CD4-positive, alpha-beta T cell treated with Interferon gamma for 1 hour (primary cell): ENCODE data around the gene ATN1.

Experiments used
- DNase-seq: peaks from one replicate; pipeline ENCODE4 v3.0.0-alpha.2; 2020

Gene ATN1

DNA sequence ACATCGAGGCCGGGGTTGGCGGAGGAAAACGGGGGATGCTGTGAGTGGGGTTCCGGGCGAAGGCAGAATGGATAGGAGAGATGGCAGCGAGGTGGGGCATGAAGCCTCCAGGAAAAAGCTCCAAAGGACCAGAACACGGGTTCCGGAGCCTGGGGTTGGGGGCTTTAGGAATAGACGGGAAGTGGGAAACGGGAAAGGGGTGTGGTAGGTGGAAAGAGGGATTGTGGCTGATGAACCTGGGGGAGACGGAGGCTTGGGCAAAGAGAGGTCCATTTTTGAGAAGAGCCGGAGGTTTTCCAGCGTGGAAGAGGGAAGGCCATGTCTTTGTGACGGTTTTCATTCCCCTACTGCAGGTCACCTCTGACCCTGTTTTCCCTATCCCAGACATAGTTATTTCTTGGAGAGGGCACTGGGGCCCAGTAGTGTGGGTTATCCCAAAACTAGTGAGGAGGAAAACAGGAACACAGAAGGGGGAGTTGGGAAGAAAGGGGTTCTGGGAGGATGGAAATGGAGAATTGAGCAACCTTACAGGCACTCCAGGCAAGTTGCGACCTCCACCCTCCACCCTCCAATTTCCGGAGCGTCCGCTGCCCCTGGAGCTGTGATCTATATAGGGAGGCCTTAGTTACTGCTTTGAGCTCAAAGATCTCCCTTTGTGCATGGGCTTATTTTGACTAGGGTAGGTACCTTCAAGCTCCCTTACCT, 1.1 kb downstream of the ATN1 start:
- no peak for DNase-seq

DNA sequence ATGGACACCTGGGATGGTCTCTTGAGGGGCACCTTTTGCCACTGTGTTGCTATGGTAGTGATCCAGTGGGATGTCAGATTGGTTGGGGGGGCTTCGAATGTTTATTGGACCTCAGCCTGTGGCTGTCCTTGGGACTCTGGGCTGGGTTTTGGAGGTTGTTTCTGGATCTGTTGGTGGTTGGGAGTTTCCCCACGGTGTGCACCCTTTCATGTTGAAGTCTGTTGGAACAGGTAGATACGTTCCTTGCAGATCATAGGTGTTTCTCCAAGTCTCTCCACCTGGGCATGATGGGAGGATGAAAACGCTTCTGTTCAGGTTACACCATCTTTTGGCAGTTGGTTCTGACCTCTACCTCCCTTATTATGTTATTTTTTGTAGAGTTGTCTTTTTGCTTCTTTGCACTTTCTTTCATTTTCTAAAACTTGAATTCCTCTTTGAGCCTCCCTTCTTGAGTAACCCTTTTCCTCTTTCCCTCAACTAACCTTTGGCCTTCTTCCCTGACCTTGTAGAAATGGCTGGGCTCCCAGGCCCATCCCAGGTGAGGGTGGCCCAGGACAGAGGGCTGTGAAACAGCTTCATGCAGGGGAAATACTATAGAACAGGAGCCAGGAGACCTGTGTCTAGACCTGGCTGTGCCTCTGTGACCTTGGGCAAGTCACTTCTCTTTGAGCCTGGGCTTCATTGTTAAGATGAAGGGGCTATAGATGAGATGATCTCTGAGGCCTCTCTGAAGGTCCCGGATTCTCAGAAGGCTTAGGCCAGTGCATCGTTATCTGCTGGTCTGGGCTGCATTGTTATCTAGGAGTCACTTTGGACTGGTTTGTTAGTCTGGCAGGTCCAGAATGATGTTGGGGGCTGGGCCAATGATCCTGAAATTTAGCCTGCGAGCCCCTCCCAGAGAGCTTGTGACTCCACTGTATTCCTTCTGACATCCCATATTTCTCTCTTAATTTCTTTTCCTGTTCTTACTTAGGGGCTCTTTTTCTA, 2.0 kb downstream of the ATN1 start:
- DNase-seq = no peak

DNA sequence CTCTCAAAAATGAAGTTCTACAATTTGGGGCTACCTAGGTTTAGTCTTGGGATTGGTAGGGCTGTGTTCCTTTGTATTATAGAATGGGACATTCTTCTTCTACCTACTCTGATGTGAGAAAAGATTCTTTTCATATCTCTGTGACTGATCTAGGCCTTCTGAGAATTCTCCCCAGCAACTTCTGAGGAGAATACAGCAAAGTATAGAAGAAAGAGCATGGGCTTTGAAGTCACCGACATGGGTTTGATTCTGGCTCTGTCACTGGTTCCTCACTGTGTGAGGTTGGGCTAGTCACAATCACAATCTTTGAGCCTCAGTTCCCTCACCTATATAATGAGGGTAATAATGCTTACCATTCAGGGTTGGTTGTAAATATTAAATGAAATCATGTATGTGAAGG, 5.0 kb downstream of the ATN1 start:
- DNase-seq = no peak

DNA sequence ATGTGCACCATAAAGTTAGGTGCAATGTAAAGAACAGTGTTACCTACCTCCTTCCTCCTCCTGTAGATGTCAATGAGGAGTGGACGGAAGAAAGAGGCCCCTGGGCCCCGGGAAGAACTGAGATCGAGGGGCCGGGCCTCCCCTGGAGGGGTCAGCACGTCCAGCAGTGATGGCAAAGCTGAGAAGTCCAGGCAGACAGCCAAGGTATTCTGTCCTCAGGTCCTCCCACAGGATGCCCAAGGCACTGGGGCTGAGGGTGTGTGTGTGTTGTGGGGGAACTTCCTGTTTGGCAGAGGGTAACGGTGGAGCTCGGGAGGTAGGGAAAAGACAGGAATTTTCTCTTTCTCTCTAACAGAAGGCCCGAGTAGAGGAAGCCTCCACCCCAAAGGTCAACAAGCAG, 6.4 kb downstream of the ATN1 start:
- DNase-seq = no peak

DNA sequence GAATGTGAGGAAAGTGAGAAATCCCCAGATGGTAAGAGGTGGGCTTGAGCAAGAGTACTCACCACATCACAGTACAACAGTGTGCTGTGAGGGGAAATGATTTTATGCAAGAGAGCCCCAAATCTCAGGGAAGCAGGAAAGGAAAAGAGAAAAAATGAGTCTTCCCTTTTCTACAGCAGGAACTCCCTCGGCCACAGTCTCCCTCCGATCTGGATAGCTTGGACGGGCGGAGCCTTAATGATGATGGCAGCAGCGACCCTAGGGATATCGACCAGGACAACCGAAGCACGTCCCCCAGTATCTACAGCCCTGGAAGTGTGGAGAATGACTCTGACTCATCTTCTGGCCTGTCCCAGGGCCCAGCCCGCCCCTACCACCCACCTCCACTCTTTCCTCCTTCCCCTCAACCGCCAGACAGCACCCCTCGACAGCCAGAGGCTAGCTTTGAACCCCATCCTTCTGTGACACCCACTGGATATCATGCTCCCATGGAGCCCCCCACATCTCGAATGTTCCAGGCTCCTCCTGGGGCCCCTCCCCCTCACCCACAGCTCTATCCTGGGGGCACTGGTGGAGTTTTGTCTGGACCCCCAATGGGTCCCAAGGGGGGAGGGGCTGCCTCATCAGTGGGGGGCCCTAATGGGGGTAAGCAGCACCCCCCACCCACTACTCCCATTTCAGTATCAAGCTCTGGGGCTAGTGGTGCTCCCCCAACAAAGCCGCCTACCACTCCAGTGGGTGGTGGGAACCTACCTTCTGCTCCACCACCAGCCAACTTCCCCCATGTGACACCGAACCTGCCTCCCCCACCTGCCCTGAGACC, 7.8 kb downstream of the ATN1 start:
- DNase-seq = no peak

DNA sequence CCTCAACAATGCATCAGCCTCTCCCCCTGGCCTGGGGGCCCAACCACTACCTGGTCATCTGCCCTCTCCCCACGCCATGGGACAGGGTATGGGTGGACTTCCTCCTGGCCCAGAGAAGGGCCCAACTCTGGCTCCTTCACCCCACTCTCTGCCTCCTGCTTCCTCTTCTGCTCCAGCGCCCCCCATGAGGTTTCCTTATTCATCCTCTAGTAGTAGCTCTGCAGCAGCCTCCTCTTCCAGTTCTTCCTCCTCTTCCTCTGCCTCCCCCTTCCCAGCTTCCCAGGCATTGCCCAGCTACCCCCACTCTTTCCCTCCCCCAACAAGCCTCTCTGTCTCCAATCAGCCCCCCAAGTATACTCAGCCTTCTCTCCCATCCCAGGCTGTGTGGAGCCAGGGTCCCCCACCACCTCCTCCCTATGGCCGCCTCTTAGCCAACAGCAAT, 8.5 kb downstream of the ATN1 start:
- DNase-seq = no peak

DNA sequence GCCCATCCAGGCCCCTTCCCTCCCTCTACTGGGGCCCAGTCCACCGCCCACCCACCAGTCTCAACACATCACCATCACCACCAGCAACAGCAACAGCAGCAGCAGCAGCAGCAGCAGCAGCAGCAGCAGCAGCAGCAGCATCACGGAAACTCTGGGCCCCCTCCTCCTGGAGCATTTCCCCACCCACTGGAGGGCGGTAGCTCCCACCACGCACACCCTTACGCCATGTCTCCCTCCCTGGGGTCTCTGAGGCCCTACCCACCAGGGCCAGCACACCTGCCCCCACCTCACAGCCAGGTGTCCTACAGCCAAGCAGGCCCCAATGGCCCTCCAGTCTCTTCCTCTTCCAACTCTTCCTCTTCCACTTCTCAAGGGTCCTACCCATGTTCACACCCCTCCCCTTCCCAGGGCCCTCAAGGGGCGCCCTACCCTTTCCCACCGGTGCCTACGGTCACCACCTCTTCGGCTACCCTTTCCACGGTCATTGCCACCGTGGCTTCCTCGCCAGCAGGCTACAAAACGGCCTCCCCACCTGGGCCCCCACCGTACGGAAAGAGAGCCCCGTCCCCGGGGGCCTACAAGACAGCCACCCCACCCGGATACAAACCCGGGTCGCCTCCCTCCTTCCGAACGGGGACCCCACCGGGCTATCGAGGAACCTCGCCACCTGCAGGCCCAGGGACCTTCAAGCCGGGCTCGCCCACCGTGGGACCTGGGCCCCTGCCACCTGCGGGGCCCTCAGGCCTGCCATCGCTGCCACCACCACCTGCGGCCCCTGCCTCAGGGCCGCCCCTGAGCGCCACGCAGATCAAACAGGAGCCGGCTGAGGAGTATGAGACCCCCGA, 9.1 kb downstream of the ATN1 start:
- peak; percentile 61 for DNase-seq

DNA sequence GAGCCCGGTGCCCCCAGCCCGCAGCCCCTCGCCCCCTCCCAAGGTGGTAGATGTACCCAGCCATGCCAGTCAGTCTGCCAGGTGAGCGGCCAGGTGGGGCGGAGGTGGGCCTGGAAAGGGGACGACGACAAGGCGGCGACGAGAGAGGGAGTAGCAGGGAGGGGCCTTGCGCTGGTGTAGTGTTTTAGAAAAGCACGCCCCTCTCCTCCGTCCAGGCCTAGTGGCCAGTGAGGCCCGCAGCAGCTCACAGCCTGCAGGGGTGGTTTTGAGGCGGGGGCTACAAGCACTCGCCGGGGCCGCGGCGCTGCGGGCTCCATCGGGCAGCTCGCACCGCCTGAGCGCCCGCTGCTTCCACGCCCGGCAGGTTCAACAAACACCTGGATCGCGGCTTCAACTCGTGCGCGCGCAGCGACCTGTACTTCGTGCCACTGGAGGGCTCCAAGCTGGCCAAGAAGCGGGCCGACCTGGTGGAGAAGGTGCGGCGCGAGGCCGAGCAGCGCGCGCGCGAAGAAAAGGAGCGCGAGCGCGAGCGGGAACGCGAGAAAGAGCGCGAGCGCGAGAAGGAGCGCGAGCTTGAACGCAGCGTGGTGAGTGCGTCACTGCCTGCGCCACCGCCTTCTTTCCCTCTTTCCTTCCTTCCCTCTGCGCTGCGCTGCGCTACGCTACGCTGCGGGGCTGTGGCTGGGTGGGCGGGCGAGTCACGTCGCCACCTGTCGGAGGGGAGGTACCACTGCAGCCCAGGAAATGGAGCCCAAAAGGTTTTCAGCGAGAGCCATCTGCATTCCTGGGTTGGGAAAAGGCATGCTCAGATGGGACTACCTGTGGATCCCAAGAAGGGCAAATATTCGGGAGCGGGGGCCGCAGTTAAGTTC, 10.0 kb downstream of the ATN1 start:
- DNase-seq = peak; percentile 95

DNA sequence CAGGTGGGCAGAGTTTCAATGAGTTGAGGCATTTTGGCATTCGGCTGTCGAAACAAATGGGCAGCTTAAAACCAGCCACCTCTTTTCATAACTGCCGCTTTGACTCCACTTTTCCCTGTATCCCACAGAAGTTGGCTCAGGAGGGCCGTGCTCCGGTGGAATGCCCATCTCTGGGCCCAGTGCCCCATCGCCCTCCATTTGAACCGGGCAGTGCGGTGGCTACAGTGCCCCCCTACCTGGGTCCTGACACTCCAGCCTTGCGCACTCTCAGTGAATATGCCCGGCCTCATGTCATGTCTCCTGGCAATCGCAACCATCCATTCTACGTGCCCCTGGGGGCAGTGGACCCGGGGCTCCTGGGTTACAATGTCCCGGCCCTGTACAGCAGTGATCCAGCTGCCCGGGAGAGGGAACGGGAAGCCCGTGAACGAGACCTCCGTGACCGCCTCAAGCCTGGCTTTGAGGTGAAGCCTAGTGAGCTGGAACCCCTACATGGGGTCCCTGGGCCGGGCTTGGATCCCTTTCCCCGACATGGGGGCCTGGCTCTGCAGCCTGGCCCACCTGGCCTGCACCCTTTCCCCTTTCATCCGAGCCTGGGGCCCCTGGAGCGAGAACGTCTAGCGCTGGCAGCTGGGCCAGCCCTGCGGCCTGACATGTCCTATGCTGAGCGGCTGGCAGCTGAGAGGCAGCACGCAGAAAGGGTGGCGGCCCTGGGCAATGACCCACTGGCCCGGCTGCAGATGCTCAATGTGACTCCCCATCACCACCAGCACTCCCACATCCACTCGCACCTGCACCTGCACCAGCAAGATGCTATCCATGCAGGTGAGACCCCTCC, 10.8 kb downstream of the ATN1 start:
- no peak for DNase-seq

DNA sequence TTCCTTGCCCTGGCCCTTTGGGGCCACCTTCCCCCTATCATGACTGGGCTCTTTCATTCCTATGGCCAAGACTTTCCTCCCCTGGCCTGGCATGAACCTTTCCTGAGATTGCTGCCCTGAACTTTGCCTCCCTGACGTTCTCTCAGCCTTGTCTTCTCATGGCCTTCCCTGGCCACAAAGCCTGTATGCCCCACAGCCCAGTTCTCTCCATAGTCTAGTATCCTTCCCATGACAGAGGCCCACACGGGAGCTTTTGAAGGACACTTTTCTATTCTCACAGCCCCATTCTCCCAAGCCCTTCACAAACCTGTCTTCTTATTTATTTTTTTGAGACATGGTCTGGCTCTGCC, 11.4 kb downstream of the ATN1 start:
- DNase-seq = no peak

DNA sequence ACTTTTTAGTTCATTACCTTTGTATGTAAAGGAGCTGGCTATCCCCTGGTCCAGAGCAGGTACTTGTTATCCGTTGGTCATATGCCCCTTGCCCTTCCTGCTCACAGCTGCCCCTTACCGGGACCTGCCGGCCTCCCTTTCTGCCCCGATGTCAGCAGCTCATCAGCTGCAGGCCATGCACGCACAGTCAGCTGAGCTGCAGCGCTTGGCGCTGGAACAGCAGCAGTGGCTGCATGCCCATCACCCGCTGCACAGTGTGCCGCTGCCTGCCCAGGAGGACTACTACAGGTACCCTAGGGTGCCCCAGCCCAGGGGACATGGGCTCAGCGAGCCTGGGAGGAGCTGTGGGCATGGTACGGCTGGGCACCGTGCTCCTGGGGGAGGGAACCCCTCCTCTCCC, 13.5 kb downstream of the ATN1 start:
- DNase-seq = no peak

DNA sequence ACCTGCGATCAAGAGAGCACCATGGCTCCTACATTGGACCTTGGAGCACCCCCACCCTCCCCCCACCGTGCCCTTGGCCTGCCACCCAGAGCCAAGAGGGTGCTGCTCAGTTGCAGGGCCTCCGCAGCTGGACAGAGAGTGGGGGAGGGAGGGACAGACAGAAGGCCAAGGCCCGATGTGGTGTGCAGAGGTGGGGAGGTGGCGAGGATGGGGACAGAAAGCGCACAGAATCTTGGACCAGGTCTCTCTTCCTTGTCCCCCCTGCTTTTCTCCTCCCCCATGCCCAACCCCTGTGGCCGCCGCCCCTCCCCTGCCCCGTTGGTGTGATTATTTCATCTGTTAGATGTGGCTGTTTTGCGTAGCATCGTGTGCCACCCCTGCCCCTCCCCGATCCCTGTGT, 14.0 kb downstream of the ATN1 start:
- no peak for DNase-seq

DNA sequence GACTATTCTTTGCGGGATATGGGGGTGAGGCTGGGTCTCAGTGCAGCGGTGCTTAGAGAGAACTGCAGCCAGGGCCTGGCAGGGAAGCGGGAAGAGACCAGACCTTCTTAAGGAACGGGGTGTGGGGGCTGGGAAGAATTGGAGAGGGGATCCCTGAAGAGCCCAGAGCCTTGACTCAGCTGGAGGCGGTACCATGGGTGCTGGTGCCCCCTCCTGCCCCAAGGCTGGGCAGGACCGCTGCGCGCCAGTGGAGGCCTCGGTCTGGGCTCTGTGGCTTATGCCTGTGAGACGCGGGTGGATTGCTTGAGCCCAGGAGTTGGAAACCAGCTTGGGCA, 14.5 kb downstream of the ATN1 start:
- no peak for DNase-seq

DNA sequence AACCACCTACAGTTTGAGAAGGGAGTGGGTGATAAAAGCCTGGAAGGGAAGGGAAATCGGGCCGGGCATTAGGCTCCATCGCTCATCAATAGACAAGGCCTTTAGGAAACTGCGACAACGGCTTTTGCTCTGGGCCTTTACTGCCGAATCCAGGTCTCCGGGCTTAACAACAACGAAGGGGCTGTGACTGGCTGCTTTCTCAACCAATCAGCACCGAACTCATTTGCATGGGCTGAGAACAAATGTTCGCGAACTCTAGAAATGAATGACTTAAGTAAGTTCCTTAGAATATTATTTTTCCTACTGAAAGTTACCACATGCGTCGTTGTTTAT, 15.6 kb downstream of the ATN1 start:
- peak; percentile 89 for DNase-seq

DNA sequence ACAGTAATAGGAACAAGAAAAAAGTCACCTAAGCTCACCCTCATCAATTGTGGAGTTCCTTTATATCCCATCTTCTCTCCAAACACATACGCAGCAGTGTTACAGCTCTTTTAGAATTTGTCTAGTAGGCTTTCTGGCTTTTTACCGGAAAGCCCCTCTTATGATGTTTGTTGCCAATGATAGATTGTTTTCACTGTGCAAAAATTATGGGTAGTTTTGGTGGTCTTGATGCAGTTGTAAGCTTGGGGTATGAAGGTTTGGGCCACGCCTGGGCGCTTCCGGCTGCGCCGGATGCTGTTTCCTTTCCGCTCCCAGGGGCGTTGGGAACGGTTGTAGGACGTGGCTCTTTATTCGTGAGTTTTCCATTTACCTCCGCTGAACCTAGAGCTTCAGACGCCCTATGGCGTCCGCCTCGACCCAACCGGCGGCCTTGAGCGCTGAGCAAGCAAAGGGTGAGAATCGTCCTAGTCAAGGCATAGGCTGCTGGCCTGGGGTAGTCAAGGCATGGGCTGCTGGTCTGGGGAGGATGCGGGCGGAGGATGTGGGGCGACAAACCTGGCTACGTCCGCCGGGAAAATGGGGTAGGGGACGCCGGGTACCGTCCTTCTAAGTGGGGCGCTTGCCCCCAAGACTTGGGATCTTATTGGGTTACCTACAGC, 16.1 kb downstream of the ATN1 start, which contains the start of the genes C12orf57 and RNU7-1:
Gene C12orf57 (plus strand): TSS at position 301 of the 659 bp plus-strand sequence. CDS start 100 bp downstream, at position 401.
Gene RNU7-1 (plus strand): TSS at position 95 of the 659 bp plus-strand sequence.
- DNase-seq = peak; percentile 88

DNA sequence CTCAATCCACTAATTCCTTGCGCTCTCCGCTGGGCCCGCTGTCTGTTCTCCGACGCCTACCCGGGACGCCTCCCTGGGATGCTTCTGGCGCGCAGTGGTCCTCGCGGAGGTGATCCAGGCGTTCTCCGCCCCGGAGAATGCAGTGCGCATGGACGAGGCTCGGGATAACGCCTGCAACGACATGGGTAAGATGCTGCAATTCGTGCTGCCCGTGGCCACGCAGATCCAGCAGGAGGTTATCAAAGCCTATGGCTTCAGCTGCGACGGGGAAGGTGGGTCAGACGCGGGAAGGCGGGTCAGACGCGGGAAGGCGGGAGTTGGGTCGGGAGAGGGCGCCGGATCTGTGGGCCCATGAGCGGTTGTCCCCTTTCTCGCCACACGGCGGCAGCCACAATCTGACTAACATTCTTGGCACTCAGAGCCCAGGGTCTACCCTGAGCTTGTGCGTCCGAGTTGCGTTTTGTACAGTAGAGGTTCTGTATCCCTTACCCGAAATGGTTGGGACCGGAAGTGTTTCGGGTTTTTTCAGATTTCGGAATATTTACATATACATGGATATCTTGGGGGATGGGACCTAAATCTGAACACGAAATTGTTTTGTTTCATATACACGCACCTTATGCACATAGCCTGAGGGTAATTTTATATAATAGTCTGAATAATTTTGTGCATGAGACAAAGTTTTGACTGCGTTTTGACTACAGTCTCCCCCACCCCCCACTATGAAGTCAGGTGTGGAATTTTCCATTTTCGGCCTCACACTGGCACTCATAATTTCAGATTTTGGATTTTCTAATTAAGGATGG, 16.8 kb downstream of the ATN1 start:
- peak; percentile 87 for DNase-seq

DNA sequence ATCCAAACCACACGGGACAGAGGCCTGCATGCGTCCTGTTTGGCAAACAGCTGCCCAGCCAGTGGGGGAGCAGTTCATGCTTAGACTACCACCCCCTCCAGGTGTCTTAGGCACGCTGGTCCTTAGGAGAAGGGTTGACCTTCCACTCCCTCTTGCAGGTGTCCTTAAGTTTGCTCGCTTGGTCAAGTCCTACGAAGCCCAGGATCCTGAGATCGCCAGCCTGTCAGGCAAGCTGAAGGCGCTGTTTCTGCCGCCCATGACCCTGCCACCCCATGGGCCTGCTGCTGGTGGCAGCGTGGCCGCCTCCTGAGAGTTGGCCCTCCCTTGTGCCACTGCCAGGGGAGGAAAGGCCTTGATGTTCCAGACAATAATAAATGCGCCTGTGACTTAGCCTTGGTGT, 17.9 kb downstream of the ATN1 start:
- DNase-seq = no peak

DNA sequence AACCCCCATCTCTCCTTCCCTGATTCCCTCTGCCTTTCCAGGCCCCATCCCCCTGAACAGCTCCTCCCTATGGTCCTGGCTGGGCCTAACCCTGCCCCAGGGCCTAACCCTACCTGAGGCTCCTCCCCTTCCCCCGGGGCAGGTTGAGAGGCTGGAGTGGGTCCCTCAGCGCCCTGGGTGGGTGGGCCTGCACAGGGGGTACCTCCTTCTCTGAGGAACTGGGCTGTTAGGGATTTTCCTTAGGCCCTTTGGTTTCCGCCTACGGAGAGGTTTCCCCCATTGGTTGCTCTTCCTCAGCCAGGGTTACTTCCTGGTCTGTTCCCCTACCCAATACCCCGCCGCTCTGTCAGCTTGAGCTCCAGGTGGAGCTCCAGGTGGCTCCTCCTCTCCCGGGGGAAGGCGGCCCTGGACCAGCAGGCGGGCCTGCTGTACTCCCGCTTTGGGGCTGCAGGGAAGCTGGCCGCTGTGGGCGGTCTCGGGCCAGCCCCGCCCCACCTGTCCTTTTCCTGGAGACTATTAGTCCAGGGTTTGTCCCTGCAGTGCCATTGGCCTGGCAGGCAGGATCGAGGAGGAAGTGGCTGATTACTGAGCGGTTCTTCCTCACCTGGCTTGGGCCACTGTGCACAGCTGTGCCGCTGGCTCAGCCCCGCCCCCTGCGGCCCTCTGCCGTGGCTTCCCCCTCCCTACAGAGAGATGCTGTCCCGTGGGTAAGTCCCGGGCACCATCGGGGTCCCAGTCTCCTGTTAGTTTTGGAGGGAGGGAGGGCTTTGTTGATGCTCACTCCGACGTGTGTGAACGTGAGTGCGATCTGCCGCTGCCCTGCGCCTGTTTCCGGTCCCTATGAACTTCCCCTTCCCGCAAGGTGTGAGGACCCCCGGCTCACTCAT, 18.5 kb downstream of the ATN1 start:
- DNase-seq = peak; percentile 68
